ENCODE data around the gene PIK3R1. TPM values are rescaled to one million over a fixed set of nuclear protein-coding genes. Genes with fewer than 3 reads are reported as not detected.

PIK3R1 gene
- total RNA-seq, 1 donor from 2014 or later, result 174 TPM

DNA sequence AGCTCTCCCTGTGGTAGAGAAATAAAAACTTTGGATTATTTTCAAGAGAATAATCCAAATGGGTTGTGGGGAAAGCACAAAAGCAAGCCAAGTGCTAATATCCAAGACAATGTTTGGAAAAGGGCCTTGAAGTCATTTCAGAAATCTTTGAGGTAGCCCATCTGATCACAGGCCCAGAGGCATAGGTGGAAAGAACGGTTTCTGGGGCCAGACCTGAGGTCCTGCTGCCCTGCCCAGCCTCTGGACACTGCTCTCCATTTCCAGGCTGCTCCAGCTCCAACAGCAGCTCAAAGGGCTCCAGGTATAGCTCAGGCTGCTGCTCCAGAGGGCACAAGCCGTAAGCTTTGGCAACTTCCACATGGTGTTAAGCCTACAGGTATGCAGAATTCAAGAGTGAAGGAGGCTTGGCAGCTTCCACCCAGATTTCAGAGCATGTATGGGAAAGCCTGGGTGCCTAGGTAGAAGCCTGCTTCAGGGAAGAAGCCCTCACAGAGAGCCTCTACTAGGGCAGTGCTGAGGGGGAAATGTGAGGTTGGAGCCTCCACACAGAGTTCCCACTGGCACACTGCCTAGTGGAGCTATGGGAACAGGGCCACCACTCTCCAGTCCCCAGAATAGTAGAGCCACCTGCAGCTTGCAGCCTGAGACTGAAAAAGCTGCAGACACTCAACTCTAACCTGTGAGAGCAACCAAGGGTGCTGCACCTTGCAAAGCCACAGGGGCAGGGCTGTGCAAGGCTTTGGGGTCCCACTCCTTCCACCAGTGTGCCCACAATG is 133.1 kb downstream of the PIK3R1 start:
- DNase-seq (ENCODE audit: low spot score), result no peak

DNA sequence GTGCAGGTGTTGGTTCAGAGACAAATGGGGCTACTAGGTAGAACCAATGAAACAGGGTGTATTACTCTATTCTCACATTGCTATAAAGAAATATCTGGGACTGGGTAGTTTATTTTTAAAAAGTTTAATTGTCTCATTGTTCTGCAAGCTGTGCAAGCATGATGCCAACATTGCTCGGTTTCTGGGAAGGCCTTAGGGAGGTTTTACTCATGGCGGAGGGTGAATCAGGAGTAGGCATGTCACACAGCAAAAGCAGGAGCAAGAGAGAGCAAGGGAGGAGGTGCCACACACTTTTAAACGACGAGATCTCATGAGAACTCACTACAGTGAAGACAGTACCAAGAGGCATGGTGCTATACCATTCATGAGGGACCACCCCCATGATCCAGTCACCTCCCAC is 134.6 kb downstream of the PIK3R1 start:
- DNase-seq (ENCODE audit: low spot score), result no peak

All from mesenteric fat pad (tissue), 1 donor.